ENCODE results near the gene UGDH. TPM values are rescaled to one million over a fixed set of nuclear protein-coding genes. Genes with fewer than 3 reads are reported as not detected.
"Not testable (repeated sequence)": the region's sequence is repeated elsewhere in the genome, so short reads cannot be mapped to it uniquely, and the experiment has no call there.

Gene UGDH
- polyA plus RNA-seq, 2 of the 4 experiments (the other 2 are of a cell fraction) = 610 to 691 TPM

DNA sequence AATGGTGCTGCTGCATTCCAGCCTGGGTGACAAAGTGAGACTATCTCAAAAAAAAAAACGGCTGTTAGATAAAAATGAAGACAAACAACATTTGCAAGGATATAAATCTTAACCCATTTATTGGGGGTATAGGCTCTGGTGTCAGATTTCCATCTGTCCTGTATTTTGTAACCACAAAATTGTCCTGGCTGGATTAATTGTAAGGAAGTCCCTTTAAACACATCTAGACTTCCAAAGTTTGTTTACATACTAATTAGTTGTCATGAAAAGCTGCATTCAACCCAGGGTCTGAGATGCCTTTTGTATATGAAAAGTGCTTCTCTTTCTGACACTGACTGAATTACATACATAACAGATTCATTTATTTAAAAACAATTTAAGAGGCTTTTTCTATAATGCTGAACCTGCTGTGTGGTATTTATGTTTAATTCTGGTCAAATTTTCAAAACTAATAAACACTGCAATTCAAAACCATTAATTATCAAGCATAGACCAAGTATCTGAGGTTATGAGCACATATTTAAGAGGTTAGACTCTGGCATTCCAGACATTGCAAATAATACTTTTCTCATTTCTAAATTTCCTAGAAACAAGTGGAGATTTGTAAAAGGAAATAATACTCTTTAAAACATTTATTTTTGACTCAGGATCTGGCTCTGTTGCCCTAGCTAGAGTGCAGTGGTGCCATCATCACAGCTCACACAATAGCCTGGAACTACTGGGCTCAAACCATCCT lies 17.5 kb upstream of the UGDH start:
- WGBS (ENCODE audit: missing lambda C conversion rate) = 0% methylated on average over 1 of the region's 1 CpG
- Histone ChIP-seq H3K4me1 (peaks cover 89% of the 10 kb centered on the region), H3K4me3 (no peak overlapping the region), H3K27ac (peak overlapping the region; percentile 79 to 90), H3K4me2 (peak overlapping the region; percentile 84), H3K9me3 (no peaks in the 10 kb centered on the region)
- ChIA-PET POLR2A (no interaction called here), CTCF (interaction anchor here (2.2 kb wide), 1 partner anchor 75 kb away, joined by 4 read pairs; no protein-coding TSS in a partner anchor)
- TF ChIP-seq NR3C1 (IDR thresholded peaks at IDR 0.05) = no peak
- no peak for TF ChIP-seq ZFP36 (IDR thresholded peaks at IDR 0.05; ENCODE audit: borderline replicate concordance, partially characterized antibody)
- TF ChIP-seq MAFK (IDR thresholded peaks at IDR 0.05; ENCODE audit: partially characterized antibody) = no peak
- TF ChIP-seq, protein P1, sequence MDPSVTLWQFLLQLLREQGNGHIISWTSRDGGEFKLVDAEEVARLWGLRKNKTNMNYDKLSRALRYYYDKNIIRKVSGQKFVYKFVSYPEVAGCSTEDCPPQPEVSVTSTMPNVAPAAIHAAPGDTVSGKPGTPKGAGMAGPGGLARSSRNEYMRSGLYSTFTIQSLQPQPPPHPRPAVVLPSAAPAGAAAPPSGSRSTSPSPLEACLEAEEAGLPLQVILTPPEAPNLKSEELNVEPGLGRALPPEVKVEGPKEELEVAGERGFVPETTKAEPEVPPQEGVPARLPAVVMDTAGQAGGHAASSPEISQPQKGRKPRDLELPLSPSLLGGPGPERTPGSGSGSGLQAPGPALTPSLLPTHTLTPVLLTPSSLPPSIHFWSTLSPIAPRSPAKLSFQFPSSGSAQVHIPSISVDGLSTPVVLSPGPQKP (IDR thresholded peaks at IDR 0.05; ENCODE audit: low read depth, low read length) = no peak
- DNase-seq (ENCODE audit: low read depth in 1 of 2, low spot score in 1 of 2) (no peak), FAIRE-seq (no peak), ATAC-seq (no peak)

DNA sequence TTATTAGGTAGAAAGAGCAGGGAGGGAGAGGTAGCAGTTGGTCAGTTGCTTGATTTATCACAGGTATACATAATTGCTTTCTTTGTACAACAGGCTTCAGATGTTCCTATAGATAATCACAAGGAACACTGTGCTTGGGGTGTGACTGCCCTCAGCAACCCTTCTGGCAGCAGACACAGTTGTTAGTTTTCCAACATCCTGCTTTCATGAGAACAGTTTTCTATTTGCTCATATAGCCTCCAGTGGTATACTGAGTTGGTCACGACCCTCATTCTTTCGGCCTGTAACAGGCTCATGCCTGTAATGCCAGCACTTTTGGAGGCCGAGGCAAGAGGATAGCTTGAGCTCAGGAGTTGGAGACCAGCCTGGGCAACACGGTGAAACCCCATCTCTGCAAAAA lies 16.8 kb upstream of the UGDH start:
- Histone ChIP-seq H3K4me1 (peaks cover 91% of the 10 kb centered on the region), H3K4me2 (peak overlapping the region; percentile 84), H3K27ac (peak overlapping the region; percentile 79 to 90)
- POLR2A ChIA-PET; H3K4me3 ChIP-seq; FAIRE-seq; H3K9me3 ChIP-seq; DNase-seq (ENCODE audit: low read depth in 1 of 2, low spot score in 1 of 2); ATAC-seq: not testable (repeated sequence)
- CTCF ChIA-PET = interaction anchor here (2.2 kb wide), 1 partner anchor 75 kb away, joined by 4 read pairs; no protein-coding TSS in a partner anchor
- 66% methylated on average over 2 of the region's 4 CpGs for WGBS (ENCODE audit: missing lambda C conversion rate)

DNA sequence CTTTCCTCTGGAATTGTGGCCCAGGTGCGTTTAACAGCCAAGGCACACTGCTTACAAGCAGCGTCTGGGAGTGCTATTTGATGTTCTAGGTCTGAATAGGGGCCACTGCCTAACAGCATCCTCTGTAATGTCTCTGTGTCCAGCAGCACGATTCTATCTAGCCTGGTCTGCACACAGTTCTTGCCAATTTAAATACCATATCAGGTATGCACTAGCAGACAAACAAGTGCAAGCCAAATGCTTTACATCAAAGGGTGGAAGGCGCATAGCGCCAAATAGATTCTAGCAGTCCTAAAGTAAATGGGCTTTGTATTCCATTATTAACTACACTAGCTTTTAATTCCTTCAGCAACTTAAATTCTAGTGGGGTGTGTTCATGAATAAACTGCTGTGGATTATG lies 15.8 kb upstream of the UGDH start:
- CTCF ChIA-PET = interaction anchor here (0.5 to 1.8 kb wide), 4 partner anchors 9 to 231 kb away, joined by 3 to 7 read pairs (median 3); no protein-coding TSS in a partner anchor
- peak overlapping the region; percentile 84 for H3K4me2 ChIP-seq

More for the DNA sequence above, 15.8 kb upstream of the UGDH start:
- DNase-seq (ENCODE audit: low read depth in 1 of 2, low spot score in 1 of 2) = no peak
- Histone ChIP-seq H3K4me3 (peak overlapping the region; percentile 22; the same call in 1 of the 3 replicates), H3K4me1 (peaks cover 91% of the 10 kb centered on the region), H3K27ac (peak overlapping the region; percentile 79 to 90), H3K9me3 (no peaks in the 10 kb centered on the region)
- TF ChIP-seq HDAC2 (IDR thresholded peaks at IDR 0.05) (no peak), RCOR1 (IDR thresholded peaks at IDR 0.05; ENCODE audit: low read depth, low read length) (no peak), GATA3 (IDR thresholded peaks at IDR 0.05; ENCODE audit: borderline replicate concordance) (no peak), ZSCAN20 (CRISPR knock-in tag; IDR thresholded peaks at IDR 0.05) (no peak), JUN (IDR thresholded peaks at IDR 0.05) (no peak), POLR2AphosphoS2 (conservative IDR thresholded peaks at IDR 0.05; ENCODE audit: low read length) (no peak), FOXS1 (CRISPR knock-in tag; IDR thresholded peaks at IDR 0.05) (no peak), CBX8 (IDR thresholded peaks at IDR 0.05) (no peak), BHLHE40 (IDR thresholded peaks at IDR 0.05; ENCODE audit: low read depth, low read length) (no peak), TP53 (CRISPR knock-in tag; IDR thresholded peaks at IDR 0.05) (no peak), NFE2L2 (conservative IDR thresholded peaks at IDR 0.05; ENCODE audit: low read length) (no peak)
- TF ChIP-seq, protein P1 (IDR thresholded peaks at IDR 0.05; ENCODE audit: low read depth, low read length) = no peak
- TF ChIP-seq, protein P2, sequence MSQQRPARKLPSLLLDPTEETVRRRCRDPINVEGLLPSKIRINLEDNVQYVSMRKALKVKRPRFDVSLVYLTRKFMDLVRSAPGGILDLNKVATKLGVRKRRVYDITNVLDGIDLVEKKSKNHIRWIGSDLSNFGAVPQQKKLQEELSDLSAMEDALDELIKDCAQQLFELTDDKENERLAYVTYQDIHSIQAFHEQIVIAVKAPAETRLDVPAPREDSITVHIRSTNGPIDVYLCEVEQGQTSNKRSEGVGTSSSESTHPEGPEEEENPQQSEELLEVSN (IDR thresholded peaks at IDR 0.05; ENCODE audit: borderline replicate concordance, low read depth) = no peak
- TF ChIP-seq, protein P3, sequence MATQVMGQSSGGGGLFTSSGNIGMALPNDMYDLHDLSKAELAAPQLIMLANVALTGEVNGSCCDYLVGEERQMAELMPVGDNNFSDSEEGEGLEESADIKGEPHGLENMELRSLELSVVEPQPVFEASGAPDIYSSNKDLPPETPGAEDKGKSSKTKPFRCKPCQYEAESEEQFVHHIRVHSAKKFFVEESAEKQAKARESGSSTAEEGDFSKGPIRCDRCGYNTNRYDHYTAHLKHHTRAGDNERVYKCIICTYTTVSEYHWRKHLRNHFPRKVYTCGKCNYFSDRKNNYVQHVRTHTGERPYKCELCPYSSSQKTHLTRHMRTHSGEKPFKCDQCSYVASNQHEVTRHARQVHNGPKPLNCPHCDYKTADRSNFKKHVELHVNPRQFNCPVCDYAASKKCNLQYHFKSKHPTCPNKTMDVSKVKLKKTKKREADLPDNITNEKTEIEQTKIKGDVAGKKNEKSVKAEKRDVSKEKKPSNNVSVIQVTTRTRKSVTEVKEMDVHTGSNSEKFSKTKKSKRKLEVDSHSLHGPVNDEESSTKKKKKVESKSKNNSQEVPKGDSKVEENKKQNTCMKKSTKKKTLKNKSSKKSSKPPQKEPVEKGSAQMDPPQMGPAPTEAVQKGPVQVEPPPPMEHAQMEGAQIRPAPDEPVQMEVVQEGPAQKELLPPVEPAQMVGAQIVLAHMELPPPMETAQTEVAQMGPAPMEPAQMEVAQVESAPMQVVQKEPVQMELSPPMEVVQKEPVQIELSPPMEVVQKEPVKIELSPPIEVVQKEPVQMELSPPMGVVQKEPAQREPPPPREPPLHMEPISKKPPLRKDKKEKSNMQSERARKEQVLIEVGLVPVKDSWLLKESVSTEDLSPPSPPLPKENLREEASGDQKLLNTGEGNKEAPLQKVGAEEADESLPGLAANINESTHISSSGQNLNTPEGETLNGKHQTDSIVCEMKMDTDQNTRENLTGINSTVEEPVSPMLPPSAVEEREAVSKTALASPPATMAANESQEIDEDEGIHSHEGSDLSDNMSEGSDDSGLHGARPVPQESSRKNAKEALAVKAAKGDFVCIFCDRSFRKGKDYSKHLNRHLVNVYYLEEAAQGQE (IDR thresholded peaks at IDR 0.05) = no peak
- TF ChIP-seq, protein P4, sequence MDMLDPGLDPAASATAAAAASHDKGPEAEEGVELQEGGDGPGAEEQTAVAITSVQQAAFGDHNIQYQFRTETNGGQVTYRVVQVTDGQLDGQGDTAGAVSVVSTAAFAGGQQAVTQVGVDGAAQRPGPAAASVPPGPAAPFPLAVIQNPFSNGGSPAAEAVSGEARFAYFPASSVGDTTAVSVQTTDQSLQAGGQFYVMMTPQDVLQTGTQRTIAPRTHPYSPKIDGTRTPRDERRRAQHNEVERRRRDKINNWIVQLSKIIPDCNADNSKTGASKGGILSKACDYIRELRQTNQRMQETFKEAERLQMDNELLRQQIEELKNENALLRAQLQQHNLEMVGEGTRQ (IDR thresholded peaks at IDR 0.05) = no peak
- ATAC-seq = peak; percentile 20 to 49; a peak in 3 of 6 replicates
- POLR2A ChIA-PET = interaction anchor here (1.5 to 1.8 kb wide), 2 partner anchors 16 to 18 kb away, joined by 3 to 24 read pairs; partner anchors contain the start of gene UGDH
- no peak for FAIRE-seq
- 36% methylated on average over 5 of the region's 5 CpGs for WGBS (ENCODE audit: missing lambda C conversion rate)
